ENCODE results near the gene IGF1R. TPM values are rescaled to one million over a fixed set of nuclear protein-coding genes. Genes with fewer than 3 reads are reported as not detected.

IGF1R gene
- total RNA-seq, 1 experiment from 2014 or later: 71.3 TPM

- no TSS peak for BruUV-seq (replicated peaks)
- H4K20me1 ChIP-seq (ENCODE audit: insufficient read depth): peaks cover 11% of the 10 kb centered on the region
- peaks cover 56% of the 10 kb centered on the region for H3F3A ChIP-seq (ENCODE audit: insufficient read depth, low read depth)
- H3K9me2 ChIP-seq (ENCODE audit: insufficient read depth): no peaks in the 10 kb centered on the region
- no peak for DNase-seq
- intact Hi-C loops (cut with micrococcal nuclease; ENCODE audit: unreplicated experiment): no loop called here
- no peaks in the 10 kb centered on the region for H3K36me3 ChIP-seq (ENCODE audit: low read depth)
- POLR2A ChIA-PET (ENCODE audit: unreplicated experiment): no interaction called here
- TF ChIP-seq, protein P1, sequence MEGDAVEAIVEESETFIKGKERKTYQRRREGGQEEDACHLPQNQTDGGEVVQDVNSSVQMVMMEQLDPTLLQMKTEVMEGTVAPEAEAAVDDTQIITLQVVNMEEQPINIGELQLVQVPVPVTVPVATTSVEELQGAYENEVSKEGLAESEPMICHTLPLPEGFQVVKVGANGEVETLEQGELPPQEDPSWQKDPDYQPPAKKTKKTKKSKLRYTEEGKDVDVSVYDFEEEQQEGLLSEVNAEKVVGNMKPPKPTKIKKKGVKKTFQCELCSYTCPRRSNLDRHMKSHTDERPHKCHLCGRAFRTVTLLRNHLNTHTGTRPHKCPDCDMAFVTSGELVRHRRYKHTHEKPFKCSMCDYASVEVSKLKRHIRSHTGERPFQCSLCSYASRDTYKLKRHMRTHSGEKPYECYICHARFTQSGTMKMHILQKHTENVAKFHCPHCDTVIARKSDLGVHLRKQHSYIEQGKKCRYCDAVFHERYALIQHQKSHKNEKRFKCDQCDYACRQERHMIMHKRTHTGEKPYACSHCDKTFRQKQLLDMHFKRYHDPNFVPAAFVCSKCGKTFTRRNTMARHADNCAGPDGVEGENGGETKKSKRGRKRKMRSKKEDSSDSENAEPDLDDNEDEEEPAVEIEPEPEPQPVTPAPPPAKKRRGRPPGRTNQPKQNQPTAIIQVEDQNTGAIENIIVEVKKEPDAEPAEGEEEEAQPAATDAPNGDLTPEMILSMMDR (conservative IDR thresholded peaks at IDR 0.05): no peak
- TF ChIP-seq EZH2 (IDR thresholded peaks at IDR 0.05; ENCODE audit: low read depth): no peak
- no peak overlapping the region for H3K4me3 ChIP-seq
- H3K4me2 ChIP-seq: no peak overlapping the region
- no peaks in the 10 kb centered on the region for H3K27me3 ChIP-seq (ENCODE audit: insufficient read depth, low read depth)
- CTCF ChIA-PET: no interaction called here
- no peak overlapping the region for H3K27ac ChIP-seq
- no peak overlapping the region for H2AFZ ChIP-seq
- peaks cover 67% of the 10 kb centered on the region for H3K4me1 ChIP-seq (replicated peaks; ENCODE audit: insufficient read depth)
- H3K9me3 ChIP-seq (ENCODE audit: insufficient read depth, low read depth): no peaks in the 10 kb centered on the region; the same call in 1 of the 2 replicates
- peaks cover 84% of the 10 kb centered on the region for H3K79me2 ChIP-seq (ENCODE audit: low read depth)
Observed at GRCh38 chr15:98802187-98802586, 153.8 kb downstream of the IGF1R start.

- Histone ChIP-seq H3K9me2 (ENCODE audit: insufficient read depth) (no peaks in the 10 kb centered on the region), H3K79me2 (ENCODE audit: low read depth) (peaks cover 84% of the 10 kb centered on the region), H3K27me3 (ENCODE audit: insufficient read depth, low read depth) (no peaks in the 10 kb centered on the region), H3F3A (ENCODE audit: insufficient read depth, low read depth) (peaks cover 50% of the 10 kb centered on the region), H4K20me1 (ENCODE audit: insufficient read depth) (peaks cover 11% of the 10 kb centered on the region), H3K4me1 (replicated peaks; ENCODE audit: insufficient read depth) (peaks cover 59% of the 10 kb centered on the region), H3K4me3 (no peak overlapping the region), H2AFZ (no peak overlapping the region), H3K9me3 (ENCODE audit: insufficient read depth, low read depth) (no peaks in the 10 kb centered on the region; the same call in 1 of the 2 replicates), H3K4me2 (peak overlapping the region; percentile 46), H3K36me3 (ENCODE audit: low read depth) (no peaks in the 10 kb centered on the region), H3K27ac (peak overlapping the region; percentile 52)
- BruUV-seq (replicated peaks): no TSS peak
- TF ChIP-seq EZH2 (IDR thresholded peaks at IDR 0.05; ENCODE audit: low read depth): no peak
- TF ChIP-seq, protein P1 (conservative IDR thresholded peaks at IDR 0.05): no peak
- POLR2A ChIA-PET (ENCODE audit: unreplicated experiment): no interaction called here
- peak; percentile 34 to 77 for DNase-seq
- CTCF ChIA-PET: no interaction called here
- intact Hi-C loops (cut with micrococcal nuclease; ENCODE audit: unreplicated experiment): no loop called here
Observed at GRCh38 chr15:98803228-98804056, 155.1 kb downstream of the IGF1R start.

GRCh38 chr15:98804057-98804380 is 155.7 kb downstream of the IGF1R start:
- intact Hi-C loops (cut with micrococcal nuclease; ENCODE audit: unreplicated experiment): no loop called here
- ChIA-PET CTCF (no interaction called here), POLR2A (ENCODE audit: unreplicated experiment) (no interaction called here)
- Histone ChIP-seq H3K4me3 (no peak overlapping the region), H3F3A (ENCODE audit: insufficient read depth, low read depth) (peaks cover 45% of the 10 kb centered on the region), H3K27ac (peak overlapping the region; percentile 52), H3K79me2 (ENCODE audit: low read depth) (peaks cover 84% of the 10 kb centered on the region), H3K9me3 (ENCODE audit: insufficient read depth, low read depth) (no peaks in the 10 kb centered on the region; the same call in 1 of the 2 replicates), H2AFZ (no peak overlapping the region), H3K4me1 (replicated peaks; ENCODE audit: insufficient read depth) (peaks cover 53% of the 10 kb centered on the region), H3K27me3 (ENCODE audit: insufficient read depth, low read depth) (no peaks in the 10 kb centered on the region), H3K36me3 (ENCODE audit: low read depth) (no peaks in the 10 kb centered on the region), H3K9me2 (ENCODE audit: insufficient read depth) (no peaks in the 10 kb centered on the region), H4K20me1 (ENCODE audit: insufficient read depth) (peaks cover 8% of the 10 kb centered on the region), H3K4me2 (peak overlapping the region; percentile 46)
- no peak for DNase-seq
- BruUV-seq (replicated peaks): no TSS peak
- TF ChIP-seq, protein P1 (conservative IDR thresholded peaks at IDR 0.05): no peak; the same call in 1 of the 2 replicates
- no peak for TF ChIP-seq EZH2 (IDR thresholded peaks at IDR 0.05; ENCODE audit: low read depth)
